Urothelium cell line (cell line): ENCODE measurements around the gene RET.

ENCODE experiments used
- DNase-seq: peaks from one replicate; pipeline ENCODE4 v3.0.0; 2011; ENCODE audit warnings: low spot score, mixed read lengths
- FAIRE-seq: peaks from 2 replicates; lab custom pipeline; 2011; peaks lifted over from hg19 to GRCh38; lab: Jason Lieb, UNC

The RET gene

DNA sequence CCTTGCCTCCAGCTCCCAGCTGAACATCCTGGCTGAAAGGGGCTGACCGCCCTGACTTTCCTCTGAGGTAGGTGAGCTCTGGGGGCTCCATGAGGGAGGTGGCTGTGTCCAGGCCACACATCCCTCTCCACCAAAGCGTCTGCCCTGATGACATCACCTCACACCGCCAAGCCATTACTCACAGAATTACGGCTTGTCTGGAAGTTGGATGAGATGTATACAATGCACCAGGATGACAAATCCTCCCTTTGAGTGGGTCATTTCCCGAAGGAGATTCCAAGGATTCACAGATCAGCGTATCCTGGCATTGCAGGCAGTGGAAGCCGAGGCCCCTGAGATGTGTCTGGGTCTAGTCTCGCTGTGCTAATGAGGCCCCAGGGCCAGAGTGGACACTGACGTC, 15.1 kb upstream of the RET start:
- peak; percentile 80 for FAIRE-seq
- DNase-seq, result peak; percentile 45

DNA sequence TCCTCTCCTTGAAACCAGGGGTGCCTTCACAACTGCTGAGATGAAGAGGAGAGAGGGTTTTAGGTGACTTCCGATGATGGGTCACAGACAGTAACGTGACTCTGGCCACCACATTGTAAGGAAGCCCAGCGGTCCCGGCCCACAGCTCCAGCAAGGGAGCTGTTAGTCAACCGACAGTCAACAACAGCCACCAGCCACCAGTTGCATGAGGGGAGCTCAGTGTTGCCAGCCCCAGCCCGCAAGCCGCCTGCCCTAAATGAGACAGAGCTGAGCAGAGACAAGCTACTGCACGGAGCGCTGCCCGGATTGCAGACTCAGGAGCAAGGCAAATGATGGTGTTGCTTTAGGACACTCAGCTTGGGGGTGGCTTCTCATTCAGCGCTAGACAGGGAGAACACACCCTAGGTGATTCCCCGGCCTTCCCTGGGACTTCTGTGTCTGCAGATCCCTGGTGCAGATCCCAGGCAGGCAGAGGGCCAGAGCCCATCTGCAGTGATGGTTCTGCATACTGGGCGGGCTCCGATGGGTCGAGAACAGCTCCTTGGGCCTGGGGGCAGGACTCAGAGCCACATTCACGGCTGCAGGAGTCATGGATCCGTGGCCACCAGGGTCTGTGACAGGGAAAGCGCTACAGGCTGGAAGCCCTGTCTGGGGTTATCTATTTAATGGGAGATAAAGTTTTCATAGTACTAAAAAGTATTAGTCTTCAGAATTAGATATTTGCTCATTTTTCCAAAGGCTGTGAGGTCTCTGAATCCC, 14.3 kb upstream of the RET start:
- peak; percentile 40 for FAIRE-seq
- DNase-seq, result no peak

DNA sequence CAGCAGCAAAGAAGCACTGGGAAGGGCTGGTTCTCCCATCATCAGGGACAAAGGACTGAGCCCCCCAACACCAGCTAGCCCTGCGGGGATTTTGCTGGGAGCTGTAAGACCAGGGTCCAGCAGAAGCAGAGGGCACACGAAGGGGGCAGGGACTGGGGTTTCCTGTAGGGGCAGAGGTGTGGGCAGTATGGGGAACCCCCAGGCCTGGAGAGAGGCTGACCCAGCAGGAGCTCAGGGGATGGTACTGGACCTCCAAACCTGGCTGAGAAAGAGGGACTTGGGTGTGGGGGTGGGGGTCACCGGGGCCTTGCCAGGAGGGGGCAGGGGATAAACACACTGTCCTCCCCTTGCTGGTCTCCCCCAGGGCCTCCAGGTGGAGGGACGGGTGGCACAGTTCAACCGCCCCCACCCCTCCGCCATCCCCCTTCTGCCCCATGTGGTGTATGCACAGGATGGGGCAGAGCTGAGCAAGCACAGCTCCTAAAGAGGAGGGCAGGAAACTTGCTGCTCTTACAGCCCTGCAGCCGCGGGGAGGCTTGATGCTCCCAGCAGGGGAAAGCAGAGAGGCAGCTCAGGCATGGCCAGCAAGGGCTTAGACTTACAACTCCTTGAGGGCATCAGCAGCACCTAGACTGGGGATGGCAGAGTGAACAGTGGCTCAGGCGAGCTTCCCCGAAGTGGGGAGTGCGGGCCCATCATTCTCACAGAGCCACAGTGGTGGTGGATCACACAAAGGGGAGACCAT, 12.4 kb upstream of the RET start:
- FAIRE-seq (peak; percentile 88), DNase-seq (no peak)

DNA sequence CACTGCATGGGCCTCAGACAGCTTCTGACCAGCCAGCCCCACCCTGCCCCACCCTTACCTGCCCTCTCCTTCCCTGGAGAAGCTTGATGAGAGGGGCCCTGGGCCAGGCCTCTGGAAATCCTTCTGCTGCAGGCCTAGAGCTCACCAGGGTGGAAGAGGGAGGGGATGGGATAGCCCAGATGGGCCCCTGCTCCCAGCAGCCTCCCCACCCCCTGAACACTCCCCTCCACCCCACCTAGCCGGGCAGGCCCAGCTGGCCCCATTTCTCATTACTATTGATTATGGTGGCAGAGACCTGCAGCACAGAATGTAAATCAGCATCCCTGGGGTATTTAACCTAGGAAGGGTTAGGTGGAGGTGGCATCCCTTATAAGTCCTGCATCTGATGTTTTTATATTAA, 11.6 kb upstream of the RET start:
- FAIRE-seq, result no peak

DNA sequence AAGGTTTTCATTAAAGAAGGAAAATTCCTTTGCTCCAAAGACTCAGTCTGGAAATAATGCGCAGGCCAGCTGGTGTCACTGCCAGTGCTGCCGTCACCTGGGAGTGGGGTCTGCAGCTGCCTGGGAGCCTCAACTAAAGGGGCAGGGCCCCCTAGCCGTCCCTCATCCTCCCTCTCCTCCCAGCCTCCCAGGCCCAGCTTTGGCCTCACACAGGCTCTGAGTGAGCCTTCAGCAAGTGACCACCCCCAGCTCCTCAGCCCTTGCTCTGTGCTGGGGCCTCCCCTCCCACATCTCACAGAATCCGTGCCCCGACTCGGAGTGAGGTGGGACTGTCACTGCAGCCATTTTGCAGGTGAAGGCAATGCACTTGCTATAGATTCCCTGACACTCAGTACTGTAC, 11.1 kb upstream of the RET start:
- no peak for FAIRE-seq

More for the DNA sequence above, 11.6 kb upstream of the RET start:
- no peak for DNase-seq

DNA sequence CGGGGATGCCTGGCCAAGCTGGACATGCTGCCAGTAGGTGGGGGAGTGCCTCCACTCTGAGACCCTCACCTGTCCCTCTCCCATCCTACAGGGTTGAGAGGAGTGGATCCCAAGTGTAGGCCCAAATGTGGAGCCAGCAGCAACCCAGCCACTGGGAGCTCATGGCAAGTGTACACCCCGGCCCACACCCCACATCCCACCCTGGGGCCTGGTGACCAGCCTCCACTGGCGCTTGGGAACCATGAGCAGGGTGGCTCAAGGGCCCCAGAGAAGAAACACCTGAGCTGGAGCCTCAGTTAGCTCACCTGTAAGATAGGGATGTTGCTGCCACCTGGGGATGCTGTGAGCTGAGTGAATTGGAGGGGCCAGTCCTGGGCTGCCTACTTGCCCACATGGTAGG, 10.4 kb upstream of the RET start:
- no peak for DNase-seq
- FAIRE-seq, result no peak

More for the DNA sequence above, 11.1 kb upstream of the RET start:
- DNase-seq, result no peak

DNA sequence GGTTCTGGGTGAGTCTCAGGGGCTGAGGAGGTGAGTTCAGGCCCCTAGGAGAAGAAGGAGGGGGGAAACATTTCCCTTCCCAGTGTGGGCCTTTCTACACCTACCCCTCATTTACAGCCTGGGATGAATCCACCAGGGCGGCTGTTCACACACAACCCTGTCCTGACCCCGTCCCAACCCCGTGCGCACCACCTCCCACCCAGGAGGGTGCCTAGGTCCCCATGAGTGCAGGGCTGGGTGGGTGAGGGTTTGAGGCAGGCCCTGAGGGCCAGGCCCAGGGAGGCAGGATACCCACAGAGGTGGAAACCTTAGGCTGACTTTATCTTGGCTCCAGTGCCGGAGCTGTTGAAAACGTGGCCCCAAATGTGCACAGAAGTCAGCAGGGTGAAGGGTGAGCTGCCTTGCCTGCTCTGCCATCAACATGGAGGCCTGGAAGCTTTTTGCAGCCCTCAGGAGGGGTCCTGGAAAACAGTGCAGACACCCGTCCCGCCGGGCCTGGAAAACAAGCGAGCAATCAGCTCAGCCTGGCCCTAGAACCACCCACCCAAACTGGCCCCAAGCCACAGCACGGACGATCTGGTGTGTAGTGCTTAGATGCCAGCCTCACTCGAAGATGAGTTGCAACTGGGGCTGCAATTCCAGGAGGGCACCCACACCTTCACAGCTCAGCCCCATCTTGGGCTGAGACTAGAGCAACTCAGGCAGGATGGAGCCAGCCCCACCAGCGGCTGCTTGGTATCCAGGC, 9.3 kb upstream of the RET start:
- FAIRE-seq, result peak; percentile 40

DNA sequence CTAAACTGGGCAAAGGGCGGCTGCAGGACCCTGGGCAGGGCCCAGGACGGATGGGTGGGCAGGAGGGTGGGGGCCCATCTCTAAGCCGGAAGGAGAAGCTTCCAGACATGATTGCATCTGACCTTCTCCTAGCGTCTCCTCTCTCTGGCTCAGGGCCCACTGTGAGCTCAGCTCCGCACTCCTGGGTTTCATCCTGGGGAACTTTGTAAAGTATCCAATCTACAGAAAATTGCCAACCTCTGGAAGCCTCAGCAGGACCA, 8.8 kb upstream of the RET start:
- no peak for DNase-seq
- no peak for FAIRE-seq

More for the DNA sequence above, 9.3 kb upstream of the RET start:
- no peak for DNase-seq

DNA sequence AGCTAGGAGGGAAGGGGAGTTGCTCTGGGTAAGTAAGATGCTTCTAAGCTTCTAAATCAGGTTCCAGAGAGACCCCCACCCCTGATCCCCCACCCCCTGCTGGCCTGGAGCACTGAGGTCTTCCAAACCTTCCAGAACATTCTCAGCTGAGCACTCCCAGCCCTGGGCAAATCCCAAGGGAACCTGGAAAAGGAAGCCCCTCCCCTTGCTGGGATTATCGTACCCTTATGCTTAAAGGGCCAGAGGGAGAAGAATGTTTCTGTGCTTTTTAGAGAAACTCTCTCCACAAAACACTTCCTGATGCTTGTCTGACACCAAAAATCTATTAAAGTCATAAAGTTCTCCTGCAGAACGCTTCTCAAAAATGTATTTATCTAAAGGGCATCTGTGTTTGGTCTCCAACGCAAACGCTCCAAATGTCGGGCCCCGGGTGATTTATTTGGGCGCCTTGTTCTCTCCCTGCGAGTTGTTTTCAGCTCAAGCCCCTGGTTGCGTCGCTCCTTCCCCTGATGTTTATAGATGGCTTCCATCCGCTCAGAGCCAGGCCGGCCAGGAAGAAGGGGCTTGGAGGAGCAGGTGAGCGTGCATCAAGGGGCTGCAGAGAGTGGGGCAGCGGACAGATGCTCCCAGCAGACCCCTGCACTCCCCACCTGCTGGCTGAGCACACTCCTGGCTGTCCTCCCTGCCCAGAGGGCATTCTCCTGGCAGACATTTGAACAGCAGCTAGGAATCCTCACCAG, 8.2 kb upstream of the RET start:
- no peak for DNase-seq
- FAIRE-seq, result no peak

DNA sequence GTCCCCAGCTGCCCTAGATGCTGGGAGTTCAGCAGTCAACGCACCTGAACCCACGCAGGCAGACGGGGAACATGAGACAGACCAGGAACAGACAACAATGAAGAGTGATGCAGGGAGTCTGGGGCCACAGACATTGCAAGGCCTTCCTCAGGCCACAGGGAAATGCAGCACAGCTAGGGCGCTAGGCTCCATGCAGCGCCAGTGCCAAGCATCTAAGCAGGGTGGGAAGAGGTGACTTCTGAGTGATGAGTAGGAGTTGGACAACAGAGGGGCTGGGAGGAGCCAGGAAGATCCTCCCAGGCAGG, 7.7 kb upstream of the RET start:
- no peak for FAIRE-seq
- no peak for DNase-seq

DNA sequence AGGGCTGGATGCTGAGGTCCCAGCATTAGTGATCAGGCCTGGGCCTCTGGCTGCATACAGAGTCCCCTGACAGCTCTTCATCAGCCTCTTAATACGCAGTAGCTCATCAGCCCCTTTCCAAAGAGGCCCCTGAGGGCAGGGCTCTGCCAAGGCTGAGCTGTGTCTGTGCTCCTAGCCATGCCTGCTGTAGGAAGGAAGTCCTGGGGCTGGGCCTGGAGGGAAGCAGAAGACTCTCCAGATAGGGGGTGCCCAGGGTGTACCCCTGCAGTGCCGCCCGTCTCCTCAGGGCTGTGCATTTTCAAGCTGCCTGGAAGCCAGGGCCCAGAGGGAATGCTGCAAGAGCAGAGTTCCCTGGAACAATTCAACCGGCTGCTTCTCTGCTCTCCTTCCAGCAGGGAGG, 7.3 kb upstream of the RET start:
- FAIRE-seq (no peak), DNase-seq (no peak)

DNA sequence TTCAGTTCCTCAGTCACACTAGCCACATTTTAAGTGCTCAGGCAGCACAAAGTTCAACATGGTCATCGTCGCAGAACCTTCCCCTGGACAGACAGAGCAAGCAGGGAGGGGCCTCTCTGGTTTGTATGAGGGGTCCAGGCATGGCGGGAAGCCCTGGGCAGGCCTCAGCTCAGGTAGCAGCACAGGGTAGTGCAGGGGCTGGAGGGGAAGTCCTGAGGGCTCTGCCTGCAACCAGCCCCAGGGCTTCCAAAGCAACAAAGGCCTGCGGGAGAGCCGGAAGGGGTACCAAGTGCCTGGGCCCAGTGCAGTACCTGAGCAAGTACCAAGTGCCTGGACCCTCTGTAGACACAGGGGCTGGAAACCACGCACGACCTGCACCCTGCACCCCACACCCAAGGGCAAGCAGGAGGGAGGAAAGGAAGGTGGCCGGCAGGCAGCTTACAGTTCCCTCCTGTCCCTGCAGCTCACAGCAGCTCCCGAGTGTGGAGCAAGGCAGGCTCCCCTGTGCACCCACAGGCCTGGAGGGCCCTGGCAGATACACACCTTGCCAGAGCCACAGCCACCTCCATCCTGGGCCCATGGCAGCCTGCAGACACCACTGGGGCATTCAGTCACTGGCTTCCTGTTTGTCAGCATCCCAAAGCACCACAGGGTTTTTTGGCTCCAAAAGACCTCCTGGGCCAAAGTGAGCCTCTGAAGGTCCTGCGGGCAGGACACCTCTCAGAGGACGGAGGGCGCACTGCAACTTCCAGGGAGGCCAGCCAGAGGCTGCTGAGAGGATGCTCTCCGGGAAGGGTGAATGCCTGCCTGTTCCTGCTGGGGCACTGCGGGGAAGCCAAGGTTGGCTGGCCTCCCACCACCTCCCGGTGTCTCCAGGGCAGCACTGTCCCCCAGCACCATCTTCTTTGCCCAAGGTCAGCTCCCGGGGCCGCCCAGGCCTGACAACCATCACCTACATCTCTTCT, 6.5 kb upstream of the RET start:
- FAIRE-seq (no peak), DNase-seq (no peak)

DNA sequence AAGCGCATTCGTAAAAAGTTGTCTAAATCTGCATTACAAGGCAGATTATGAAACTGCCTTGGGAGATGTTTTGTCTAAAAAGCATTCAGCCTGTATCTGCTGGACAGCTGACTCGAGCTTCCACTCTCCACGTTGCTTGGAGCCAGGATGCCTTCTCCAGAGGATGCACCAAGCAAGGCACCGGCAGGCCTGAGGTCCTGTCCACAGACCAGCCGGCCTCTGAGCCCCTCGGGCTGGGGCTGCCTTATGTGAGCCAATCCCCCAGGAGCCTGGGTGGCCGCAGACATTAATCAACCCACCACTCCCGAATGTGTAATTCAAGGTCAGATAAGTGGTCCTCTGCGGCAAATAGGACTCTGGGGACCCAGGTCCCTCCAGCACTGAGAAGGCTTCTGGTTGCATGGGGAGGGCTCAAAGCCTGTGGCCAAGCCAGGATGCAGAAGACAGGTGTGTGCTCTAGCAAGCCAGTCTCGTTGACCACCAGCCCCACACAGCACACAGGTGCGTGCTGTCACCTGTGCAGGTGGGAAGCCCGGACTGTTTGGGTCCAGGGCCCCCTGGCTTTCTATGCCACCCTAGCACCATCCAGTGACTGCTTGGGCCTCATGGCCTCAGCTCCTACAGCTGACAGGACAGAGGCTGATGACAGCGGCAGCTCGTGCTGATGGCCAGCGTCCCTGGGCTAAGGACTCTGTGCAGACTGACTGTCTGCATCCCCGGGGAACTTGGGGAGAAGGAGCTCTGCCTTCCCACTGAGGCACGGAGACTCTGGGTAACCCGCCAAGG, 4.8 kb upstream of the RET start:
- no peak for DNase-seq
- FAIRE-seq, result peak; percentile 50

DNA sequence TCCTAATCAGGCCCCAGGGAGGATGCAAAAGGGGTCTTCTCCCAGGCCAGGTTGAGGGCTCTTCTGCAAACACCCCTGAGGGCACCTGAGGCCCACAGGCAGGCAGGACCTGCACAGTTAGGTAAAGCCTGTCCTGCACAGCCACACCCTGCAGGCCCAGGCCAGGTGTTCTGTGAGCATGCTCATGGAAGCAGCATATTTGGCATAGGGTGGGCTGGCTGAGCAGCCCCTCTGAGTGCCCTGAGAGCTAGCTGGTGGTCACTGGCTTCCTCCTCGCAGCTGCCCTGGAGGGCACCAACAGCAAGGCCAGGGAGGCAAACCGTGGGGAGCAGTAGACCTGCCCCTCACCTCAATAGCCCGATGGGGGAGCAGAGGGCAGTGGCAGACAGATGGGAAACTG, 3.7 kb upstream of the RET start:
- DNase-seq (no peak), FAIRE-seq (peak; percentile 78)

DNA sequence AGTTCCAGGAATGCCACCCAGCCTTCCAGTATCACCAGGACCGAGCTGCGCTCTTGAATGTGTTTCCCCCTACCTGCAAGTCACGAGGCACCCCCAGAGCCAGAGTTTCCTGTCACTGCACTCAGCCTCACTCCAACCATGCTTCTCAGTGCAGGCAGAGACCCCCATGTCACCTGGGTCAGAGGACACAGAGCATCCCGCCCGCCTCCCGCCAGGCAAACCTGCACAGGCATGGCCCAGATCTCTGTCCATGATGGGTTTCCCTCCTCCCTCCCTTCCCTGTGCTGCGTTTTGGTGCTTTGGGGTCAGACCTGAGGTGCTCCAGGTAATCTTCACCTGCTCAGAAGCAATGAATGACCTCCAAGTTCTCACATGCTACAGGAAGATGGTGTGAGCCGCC, 3.1 kb upstream of the RET start:
- FAIRE-seq (peak; percentile 70), DNase-seq (no peak)

DNA sequence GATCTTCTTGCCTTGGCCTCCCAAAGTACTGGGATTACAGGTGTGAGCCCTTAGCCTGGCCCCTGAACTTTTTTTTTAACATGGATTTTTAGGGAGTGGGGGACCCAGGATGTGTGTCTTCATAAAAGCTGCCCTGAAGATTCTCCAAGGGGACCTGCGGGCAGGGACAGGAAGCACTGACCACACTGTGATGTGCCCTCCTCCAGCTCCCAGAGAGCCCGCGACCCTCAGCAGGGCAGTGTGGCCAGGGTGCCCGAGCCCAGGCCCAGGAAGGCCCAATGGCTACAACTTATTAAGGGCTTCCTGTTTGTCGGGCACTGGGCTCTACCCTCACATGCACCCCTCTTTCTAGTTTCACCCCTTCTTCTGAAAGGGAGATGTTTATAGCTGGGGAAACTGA, 2.5 kb upstream of the RET start:
- FAIRE-seq, result no peak

DNA sequence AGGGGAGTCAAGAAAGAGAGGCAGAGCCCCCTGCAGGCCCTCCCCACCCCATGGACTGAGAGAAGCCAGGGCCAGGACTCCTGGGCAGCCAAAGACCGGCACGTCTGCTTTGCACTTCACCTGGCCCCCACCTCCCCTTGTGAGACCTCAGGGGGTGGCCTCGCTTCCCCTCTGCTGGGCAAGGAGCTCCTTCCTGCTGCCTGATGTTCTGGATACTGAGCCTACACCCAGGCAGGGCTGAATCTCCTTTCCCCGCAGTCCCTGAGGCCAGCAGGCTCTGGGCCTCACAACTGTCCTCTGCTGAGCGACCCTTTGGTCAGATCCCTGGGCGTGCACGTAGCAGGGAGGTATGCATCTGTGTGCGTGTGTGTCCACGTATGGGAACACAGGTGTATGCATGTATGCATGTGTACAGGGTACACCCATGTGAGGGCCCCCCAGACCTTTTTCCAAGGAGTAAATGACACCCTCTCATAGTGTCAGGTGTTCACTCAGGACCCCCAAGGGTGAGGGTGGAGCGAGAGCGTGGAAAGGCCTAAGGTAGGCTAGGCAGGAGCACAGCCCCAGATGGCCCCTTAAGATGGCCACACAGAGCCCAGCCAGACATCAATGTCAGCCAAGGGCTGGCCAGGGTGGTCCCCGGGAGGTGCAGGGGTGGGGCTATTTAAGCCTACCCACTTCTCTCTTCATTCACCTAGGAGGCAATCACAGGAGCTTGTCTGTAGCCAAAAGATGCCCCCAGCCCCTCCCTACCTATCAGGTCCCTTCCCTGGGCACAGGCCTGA, 1.9 kb upstream of the RET start:
- DNase-seq (no peak), FAIRE-seq (peak; percentile 76)

More for the DNA sequence above, 2.5 kb upstream of the RET start:
- no peak for DNase-seq

DNA sequence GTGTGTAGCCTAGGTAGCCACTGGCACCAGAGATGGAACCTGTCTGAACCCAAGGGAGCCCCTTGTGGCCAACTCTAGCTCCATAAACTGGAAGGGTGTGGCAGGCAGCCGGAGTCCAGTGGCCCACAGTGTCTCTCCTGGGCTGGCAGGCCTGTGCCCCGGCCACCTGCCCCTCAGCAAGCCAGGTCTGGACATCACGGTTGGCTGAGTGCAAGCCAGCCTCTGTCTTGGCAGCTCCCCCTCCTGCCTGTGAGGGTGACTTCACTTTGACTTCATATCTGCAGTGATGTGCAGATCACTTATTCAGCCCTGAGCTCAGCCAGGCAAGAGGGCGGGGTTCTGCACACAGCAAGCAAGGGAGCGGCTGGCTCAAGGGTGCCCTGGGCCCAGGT, 1.3 kb upstream of the RET start:
- DNase-seq, result no peak
- peak; percentile 69 for FAIRE-seq
